Transverse colon (tissue), 4 donors: ENCODE results near the gene PAPSS1.

Source experiments
- CTCF ChIP-seq, 5 experiments: fragments of 200-600 bp in 3 of 5; fragments of 450-650 bp in 2 of 5; sonication (generic) in 3 of 5; IDR thresholded peaks; 1 replicate in 2 of 5; 2 replicates in 3 of 5; pipeline ENCODE4 v1.5.1; 2016 to 2017; ENCODE audit warnings: antibody characterized with exemption in 5 of 5, inconsistent platforms in 3 of 5, mild to moderate bottlenecking in 2 of 5, moderate library complexity in 1 of 5
- EP300 ChIP-seq: sonication (generic); formaldehyde crosslinking; IDR thresholded peaks from one replicate; pipeline ENCODE4 v1.6.1; 2017; ENCODE audit warnings: antibody characterized with exemption, low read depth
- POLR2A ChIP-seq: fragments of 450-650 bp; IDR thresholded peaks from one replicate; pipeline ENCODE4 v1.6.1; 2016; ENCODE audit warnings: antibody characterized with exemption, mild to moderate bottlenecking, moderate library complexity
- POLR2AphosphoS5 ChIP-seq, 3 donors: sonication (generic); formaldehyde crosslinking; IDR thresholded peaks; one replicate each; pipeline ENCODE4 v1.6.1; 2016; ENCODE audit warnings: antibody characterized with exemption in 3 of 3

- TF ChIP-seq POLR2A: no peak
- TF ChIP-seq POLR2AphosphoS5 (IDR thresholded peaks at IDR 0.05): no peak
- TF ChIP-seq CTCF (IDR thresholded peaks at IDR 0.05): no peak
- no peak for TF ChIP-seq EP300
Observed at GRCh38 chr4:107718351-107718965, 1.6 kb downstream of the PAPSS1 start.
